Endothelial cell of umbilical vein (primary cell): Measurements from ENCODE around the gene ZNF766.

ENCODE experiments used
- EZH2 ChIP-seq: IDR thresholded peaks from 2 replicates; pipeline ENCODE4 v1.6.1; 2012; ENCODE audit warnings: borderline replicate concordance, low read depth, mild to moderate bottlenecking, moderate library complexity, low read length, inconsistent platforms; ENCODE audit not compliant: severe bottlenecking
- POLR2A ChIP-seq: IDR thresholded peaks from 2 replicates; pipeline ENCODE4 v1.6.1; 2012; ENCODE audit warnings: low read depth, mild to moderate bottlenecking, control low read depth, low read length
- POLR2AphosphoS5 ChIP-seq: IDR thresholded peaks from 2 replicates; pipeline ENCODE4 v1.6.1; 2012; ENCODE audit warnings: low read depth, mild to moderate bottlenecking, control low read depth, low read length, moderate library complexity; ENCODE audit not compliant: insufficient read depth

GRCh38 chr19:52234406-52234805 lies 35.0 kb upstream of the ZNF766 start:
- TF ChIP-seq POLR2AphosphoS5 (no peak), POLR2A (no peak), EZH2 (no peak)
